ENCODE data around the gene CCDC85C.

CCDC85C gene

GRCh38 chr14:99565383-99565782 is 38.6 kb downstream of the CCDC85C start:
- no peak for DNase-seq (ENCODE audit: low read depth)
- Histone ChIP-seq H3K9ac (ENCODE audit: low read length) (no peak overlapping the region), H3K27me3 (replicated peaks; ENCODE audit: control insufficient read depth, insufficient read depth, low read length) (peaks cover 39% of the 10 kb centered on the region), H3K4me3 (ENCODE audit: low read length) (no peak overlapping the region), H3K4me1 (ENCODE audit: control insufficient read depth, insufficient read depth, low read length) (peaks cover 8% of the 10 kb centered on the region), H3K36me3 (ENCODE audit: control insufficient read depth, insufficient read depth, low read length, severe bottlenecking) (no peaks in the 10 kb centered on the region), H3K9me3 (ENCODE audit: control insufficient read depth, low read length) (no peaks in the 10 kb centered on the region)

GRCh38 chr14:99564926-99565259 is 39.1 kb downstream of the CCDC85C start:
- Histone ChIP-seq H3K27me3 (replicated peaks; ENCODE audit: control insufficient read depth, insufficient read depth, low read length) (peaks cover 44% of the 10 kb centered on the region), H3K9me3 (ENCODE audit: control insufficient read depth, low read length) (no peaks in the 10 kb centered on the region), H3K4me1 (ENCODE audit: control insufficient read depth, insufficient read depth, low read length) (peaks cover 8% of the 10 kb centered on the region), H3K9ac (ENCODE audit: low read length) (no peak overlapping the region), H3K36me3 (ENCODE audit: control insufficient read depth, insufficient read depth, low read length, severe bottlenecking) (no peaks in the 10 kb centered on the region), H3K4me3 (ENCODE audit: low read length) (no peak overlapping the region)
- DNase-seq (ENCODE audit: low read depth), result no peak

- Histone ChIP-seq H3K4me3 (ENCODE audit: low read length) (no peak overlapping the region), H3K36me3 (ENCODE audit: control insufficient read depth, insufficient read depth, low read length, severe bottlenecking) (no peaks in the 10 kb centered on the region), H3K9me3 (ENCODE audit: control insufficient read depth, low read length) (no peaks in the 10 kb centered on the region), H3K9ac (ENCODE audit: low read length) (no peak overlapping the region), H3K4me1 (ENCODE audit: control insufficient read depth, insufficient read depth, low read length) (peaks cover 8% of the 10 kb centered on the region), H3K27me3 (replicated peaks; ENCODE audit: control insufficient read depth, insufficient read depth, low read length) (peaks cover 43% of the 10 kb centered on the region)
- peak; percentile 91 for DNase-seq (ENCODE audit: low read depth)
These were observed 39.6 kb downstream of the CCDC85C start for GRCh38 chr14:99564256-99564925.

- peaks cover 8% of the 10 kb centered on the region for H3K4me1 ChIP-seq (ENCODE audit: control insufficient read depth, insufficient read depth, low read length)
- no peak overlapping the region for H3K9ac ChIP-seq (ENCODE audit: low read length)
- no peak overlapping the region for H3K4me3 ChIP-seq (ENCODE audit: low read length)
- peaks cover 43% of the 10 kb centered on the region for H3K27me3 ChIP-seq (replicated peaks; ENCODE audit: control insufficient read depth, insufficient read depth, low read length)
- H3K36me3 ChIP-seq (ENCODE audit: control insufficient read depth, insufficient read depth, low read length, severe bottlenecking), result no peaks in the 10 kb centered on the region
- DNase-seq (ENCODE audit: low read depth), result no peak
- H3K9me3 ChIP-seq (ENCODE audit: control insufficient read depth, low read length), result no peaks in the 10 kb centered on the region
These were observed 40.3 kb downstream of the CCDC85C start for GRCh38 chr14:99563749-99564129.

GRCh38 chr14:99562856-99563748 is 40.9 kb downstream of the CCDC85C start:
- H3K4me3 ChIP-seq (ENCODE audit: low read length), result no peak overlapping the region

GRCh38 chr14:99561864-99562263 is 42.1 kb downstream of the CCDC85C start:
- Histone ChIP-seq H3K9ac (ENCODE audit: low read length) (no peak overlapping the region), H3K9me3 (ENCODE audit: control insufficient read depth, low read length) (no peaks in the 10 kb centered on the region), H3K36me3 (ENCODE audit: control insufficient read depth, insufficient read depth, low read length, severe bottlenecking) (no peaks in the 10 kb centered on the region), H3K4me3 (ENCODE audit: low read length) (no peak overlapping the region), H3K4me1 (ENCODE audit: control insufficient read depth, insufficient read depth, low read length) (peaks cover 8% of the 10 kb centered on the region), H3K27me3 (replicated peaks; ENCODE audit: control insufficient read depth, insufficient read depth, low read length) (peaks cover 43% of the 10 kb centered on the region)
- DNase-seq (ENCODE audit: low read depth), result no peak

More at GRCh38 chr14:99562856-99563748, 40.9 kb downstream of the CCDC85C start:
- H3K9ac ChIP-seq (ENCODE audit: low read length), result no peak overlapping the region
- H3K36me3 ChIP-seq (ENCODE audit: control insufficient read depth, insufficient read depth, low read length, severe bottlenecking), result no peaks in the 10 kb centered on the region
- peaks cover 43% of the 10 kb centered on the region for H3K27me3 ChIP-seq (replicated peaks; ENCODE audit: control insufficient read depth, insufficient read depth, low read length)
- H3K9me3 ChIP-seq (ENCODE audit: control insufficient read depth, low read length), result no peaks in the 10 kb centered on the region
- no peak for DNase-seq (ENCODE audit: low read depth)
- H3K4me1 ChIP-seq (ENCODE audit: control insufficient read depth, insufficient read depth, low read length), result peaks cover 8% of the 10 kb centered on the region

GRCh38 chr14:99560922-99561683 is 42.9 kb downstream of the CCDC85C start:
- no peak for DNase-seq (ENCODE audit: low read depth)
- Histone ChIP-seq H3K4me3 (ENCODE audit: low read length) (no peak overlapping the region), H3K36me3 (ENCODE audit: control insufficient read depth, insufficient read depth, low read length, severe bottlenecking) (no peaks in the 10 kb centered on the region), H3K4me1 (ENCODE audit: control insufficient read depth, insufficient read depth, low read length) (peaks cover 8% of the 10 kb centered on the region), H3K9me3 (ENCODE audit: control insufficient read depth, low read length) (no peaks in the 10 kb centered on the region), H3K9ac (ENCODE audit: low read length) (no peak overlapping the region), H3K27me3 (replicated peaks; ENCODE audit: control insufficient read depth, insufficient read depth, low read length) (peaks cover 43% of the 10 kb centered on the region)

GRCh38 chr14:99560403-99560802 is 43.6 kb downstream of the CCDC85C start:
- no peak for DNase-seq (ENCODE audit: low read depth)
- Histone ChIP-seq H3K4me1 (ENCODE audit: control insufficient read depth, insufficient read depth, low read length) (peaks cover 8% of the 10 kb centered on the region), H3K4me3 (ENCODE audit: low read length) (no peak overlapping the region), H3K27me3 (replicated peaks; ENCODE audit: control insufficient read depth, insufficient read depth, low read length) (peaks cover 45% of the 10 kb centered on the region), H3K36me3 (ENCODE audit: control insufficient read depth, insufficient read depth, low read length, severe bottlenecking) (no peaks in the 10 kb centered on the region), H3K9me3 (ENCODE audit: control insufficient read depth, low read length) (no peaks in the 10 kb centered on the region), H3K9ac (ENCODE audit: low read length) (no peak overlapping the region)

- peaks cover 3% of the 10 kb centered on the region for H3K4me1 ChIP-seq (ENCODE audit: control insufficient read depth, insufficient read depth, low read length)
- no peak overlapping the region for H3K9ac ChIP-seq (ENCODE audit: low read length)
- DNase-seq (ENCODE audit: low read depth), result no peak
These were observed 44.6 kb downstream of the CCDC85C start for GRCh38 chr14:99559286-99559990.

GRCh38 chr14:99556134-99556791 is 47.7 kb downstream of the CCDC85C start:
- DNase-seq (ENCODE audit: low read depth), result no peak
- H3K27me3 ChIP-seq (replicated peaks; ENCODE audit: control insufficient read depth, insufficient read depth, low read length), result peaks cover 33% of the 10 kb centered on the region
- no peak overlapping the region for H3K4me3 ChIP-seq (ENCODE audit: low read length)
- H3K9me3 ChIP-seq (ENCODE audit: control insufficient read depth, low read length), result no peaks in the 10 kb centered on the region
- H3K4me1 ChIP-seq (ENCODE audit: control insufficient read depth, insufficient read depth, low read length), result no peaks in the 10 kb centered on the region
- H3K9ac ChIP-seq (ENCODE audit: low read length), result no peak overlapping the region
- H3K36me3 ChIP-seq (ENCODE audit: control insufficient read depth, insufficient read depth, low read length, severe bottlenecking), result no peaks in the 10 kb centered on the region

More at GRCh38 chr14:99559286-99559990, 44.6 kb downstream of the CCDC85C start:
- H3K27me3 ChIP-seq (replicated peaks; ENCODE audit: control insufficient read depth, insufficient read depth, low read length), result peaks cover 46% of the 10 kb centered on the region
- no peaks in the 10 kb centered on the region for H3K36me3 ChIP-seq (ENCODE audit: control insufficient read depth, insufficient read depth, low read length, severe bottlenecking)
- no peaks in the 10 kb centered on the region for H3K9me3 ChIP-seq (ENCODE audit: control insufficient read depth, low read length)
- no peak overlapping the region for H3K4me3 ChIP-seq (ENCODE audit: low read length)

Data from adipocyte (in vitro differentiated cells).